GM23338 (cell line): ENCODE measurements around the gene MAOA.
"Not testable (repeated sequence)": the region's sequence is repeated elsewhere in the genome, so short reads cannot be mapped to it uniquely, and the experiment has no call there.

Experiments
- CREB1 ChIP-seq: fragments of 250-450 bp; sonication (Bioruptor Pico); IDR thresholded peaks from 2 replicates; pipeline ENCODE4 v1.5.0; 2020; ENCODE audit warnings: low read depth, mild to moderate bottlenecking, moderate library complexity
- ETS1 ChIP-seq: IDR thresholded peaks from 2 replicates; pipeline ENCODE4 v1.6.1; 2016; ENCODE audit warnings: antibody characterized with exemption
- EZH2 ChIP-seq: fragments of 200-600 bp; sonication (generic); IDR thresholded peaks from one replicate; pipeline ENCODE4 v1.8.0; 2017; ENCODE audit warnings: antibody characterized with exemption, mild to moderate bottlenecking, low read depth; ENCODE audit not compliant: unreplicated experiment
- EZH2phosphoT487 ChIP-seq: fragments of 200-600 bp; sonication (generic); IDR thresholded peaks from one replicate; pipeline ENCODE4 v1.8.1; 2018; ENCODE audit warnings: antibody characterized with exemption; ENCODE audit not compliant: unreplicated experiment
- POLR2AphosphoS5 ChIP-seq: IDR thresholded peaks from 2 replicates; pipeline ENCODE4 v1.6.1; 2016; ENCODE audit warnings: antibody characterized with exemption, low read depth
- TF ChIP-seq, protein P1 (sequence below), 2 experiments: fragments of 200-600 bp in 1 of 2; sonication (generic) in 1 of 2; conservative IDR thresholded peaks; 2 replicates each; pipeline versions ENCODE4 v1.5.1 to v1.6.1; 2016 to 2017; ENCODE audit warnings: antibody characterized with exemption in 2 of 2, low read depth in 2 of 2, mild to moderate bottlenecking in 2 of 2, moderate library complexity in 1 of 2
- TF ChIP-seq, protein P2 (sequence below): IDR thresholded peaks from one replicate; pipeline ENCODE4 v1.6.1; 2018; ENCODE audit warnings: antibody characterized with exemption; ENCODE audit not compliant: unreplicated experiment

GRCh38 chrX:43725227-43725626 lies 69.1 kb downstream of the MAOA start:
- not testable (repeated sequence) for TF ChIP-seq EZH2phosphoT487; EZH2; POLR2AphosphoS5; CREB1 (CRISPR knock-in tag); ETS1
- TF ChIP-seq, protein P1, sequence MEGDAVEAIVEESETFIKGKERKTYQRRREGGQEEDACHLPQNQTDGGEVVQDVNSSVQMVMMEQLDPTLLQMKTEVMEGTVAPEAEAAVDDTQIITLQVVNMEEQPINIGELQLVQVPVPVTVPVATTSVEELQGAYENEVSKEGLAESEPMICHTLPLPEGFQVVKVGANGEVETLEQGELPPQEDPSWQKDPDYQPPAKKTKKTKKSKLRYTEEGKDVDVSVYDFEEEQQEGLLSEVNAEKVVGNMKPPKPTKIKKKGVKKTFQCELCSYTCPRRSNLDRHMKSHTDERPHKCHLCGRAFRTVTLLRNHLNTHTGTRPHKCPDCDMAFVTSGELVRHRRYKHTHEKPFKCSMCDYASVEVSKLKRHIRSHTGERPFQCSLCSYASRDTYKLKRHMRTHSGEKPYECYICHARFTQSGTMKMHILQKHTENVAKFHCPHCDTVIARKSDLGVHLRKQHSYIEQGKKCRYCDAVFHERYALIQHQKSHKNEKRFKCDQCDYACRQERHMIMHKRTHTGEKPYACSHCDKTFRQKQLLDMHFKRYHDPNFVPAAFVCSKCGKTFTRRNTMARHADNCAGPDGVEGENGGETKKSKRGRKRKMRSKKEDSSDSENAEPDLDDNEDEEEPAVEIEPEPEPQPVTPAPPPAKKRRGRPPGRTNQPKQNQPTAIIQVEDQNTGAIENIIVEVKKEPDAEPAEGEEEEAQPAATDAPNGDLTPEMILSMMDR (conservative IDR thresholded peaks at IDR 0.05; ENCODE audit: low read depth in 2 of 2) = not testable (repeated sequence)
- TF ChIP-seq, protein P2, sequence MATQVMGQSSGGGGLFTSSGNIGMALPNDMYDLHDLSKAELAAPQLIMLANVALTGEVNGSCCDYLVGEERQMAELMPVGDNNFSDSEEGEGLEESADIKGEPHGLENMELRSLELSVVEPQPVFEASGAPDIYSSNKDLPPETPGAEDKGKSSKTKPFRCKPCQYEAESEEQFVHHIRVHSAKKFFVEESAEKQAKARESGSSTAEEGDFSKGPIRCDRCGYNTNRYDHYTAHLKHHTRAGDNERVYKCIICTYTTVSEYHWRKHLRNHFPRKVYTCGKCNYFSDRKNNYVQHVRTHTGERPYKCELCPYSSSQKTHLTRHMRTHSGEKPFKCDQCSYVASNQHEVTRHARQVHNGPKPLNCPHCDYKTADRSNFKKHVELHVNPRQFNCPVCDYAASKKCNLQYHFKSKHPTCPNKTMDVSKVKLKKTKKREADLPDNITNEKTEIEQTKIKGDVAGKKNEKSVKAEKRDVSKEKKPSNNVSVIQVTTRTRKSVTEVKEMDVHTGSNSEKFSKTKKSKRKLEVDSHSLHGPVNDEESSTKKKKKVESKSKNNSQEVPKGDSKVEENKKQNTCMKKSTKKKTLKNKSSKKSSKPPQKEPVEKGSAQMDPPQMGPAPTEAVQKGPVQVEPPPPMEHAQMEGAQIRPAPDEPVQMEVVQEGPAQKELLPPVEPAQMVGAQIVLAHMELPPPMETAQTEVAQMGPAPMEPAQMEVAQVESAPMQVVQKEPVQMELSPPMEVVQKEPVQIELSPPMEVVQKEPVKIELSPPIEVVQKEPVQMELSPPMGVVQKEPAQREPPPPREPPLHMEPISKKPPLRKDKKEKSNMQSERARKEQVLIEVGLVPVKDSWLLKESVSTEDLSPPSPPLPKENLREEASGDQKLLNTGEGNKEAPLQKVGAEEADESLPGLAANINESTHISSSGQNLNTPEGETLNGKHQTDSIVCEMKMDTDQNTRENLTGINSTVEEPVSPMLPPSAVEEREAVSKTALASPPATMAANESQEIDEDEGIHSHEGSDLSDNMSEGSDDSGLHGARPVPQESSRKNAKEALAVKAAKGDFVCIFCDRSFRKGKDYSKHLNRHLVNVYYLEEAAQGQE = not testable (repeated sequence)
